ENCODE measurements around the gene CDKN2B-AS1. TPM values are rescaled to one million over a fixed set of nuclear protein-coding genes. Genes with fewer than 3 reads are reported as not detected.

Gene CDKN2B-AS1
- total RNA-seq, 1 experiment from 2014 or later, result not detected

DNA sequence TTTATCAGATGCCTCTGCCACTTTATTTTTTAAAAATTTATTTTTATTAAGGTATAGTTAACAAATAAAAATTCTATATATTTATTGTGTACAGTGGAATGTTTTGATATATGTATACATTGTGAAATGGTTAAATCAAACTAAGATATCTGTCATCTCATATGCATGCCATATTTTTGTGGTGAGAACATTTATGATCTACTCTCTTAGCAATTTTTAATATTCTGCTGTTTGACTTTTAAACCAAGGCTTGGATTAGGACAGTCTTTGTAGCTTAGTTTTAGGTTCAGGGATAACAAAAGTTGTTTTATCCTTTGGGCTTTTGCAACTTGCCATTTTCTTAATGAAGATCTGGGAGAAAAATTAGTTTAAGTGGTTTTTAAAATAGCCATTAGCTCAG, 60.5 kb downstream of the CDKN2B-AS1 start:
- Histone ChIP-seq H2BK15ac (ENCODE audit: low read depth, low read length) (no peak overlapping the region), H3K9ac (ENCODE audit: extremely low read depth, insufficient read length, low read length) (no peak overlapping the region), H3K79me2 (ENCODE audit: insufficient read depth, low read length) (no peaks in the 10 kb centered on the region), H2AFZ (ENCODE audit: low read length) (no peak overlapping the region), H3K27ac (ENCODE audit: insufficient read length, low read depth, low read length) (no peak overlapping the region), H3K4ac (ENCODE audit: low read depth, low read length) (no peak overlapping the region), H4K8ac (replicated peaks; ENCODE audit: insufficient read length, low read depth, low read length) (no peak overlapping the region), H3K14ac (ENCODE audit: insufficient read depth, low read length) (no peak overlapping the region), H3K18ac (ENCODE audit: insufficient read length, low read depth, low read length) (no peak overlapping the region), H4K20me1 (ENCODE audit: control insufficient read depth, insufficient read depth, insufficient read length) (no peaks in the 10 kb centered on the region), H3T11ph (ENCODE audit: low read length) (no peak overlapping the region), H2BK12ac (ENCODE audit: insufficient read length, low read depth, low read length) (no peak overlapping the region), H4K5ac (ENCODE audit: insufficient read length, low read depth, low read length) (no peak overlapping the region), H2BK20ac (ENCODE audit: low read depth, low read length, poor library complexity, severe bottlenecking) (no peak overlapping the region), H2BK5ac (ENCODE audit: insufficient read length, low read length) (no peak overlapping the region), H3K56ac (ENCODE audit: insufficient read length, low read depth, low read length) (no peak overlapping the region), H3K79me1 (ENCODE audit: insufficient read depth, low read depth, low read length, poor library complexity, severe bottlenecking) (no peaks in the 10 kb centered on the region), H2BK120ac (ENCODE audit: low read depth, low read length, poor library complexity, severe bottlenecking) (no peak overlapping the region), H3K27me3 (ENCODE audit: insufficient read depth, low read length) (no peaks in the 10 kb centered on the region), H3K9me3 (ENCODE audit: control insufficient read depth, low read depth, low read length) (no peaks in the 10 kb centered on the region), H3K23me2 (ENCODE audit: insufficient read length, low read depth, low read length, poor library complexity, severe bottlenecking) (no peaks in the 10 kb centered on the region), H3K4me2 (ENCODE audit: insufficient read depth, insufficient read length, low read length) (no peak overlapping the region), H2AK5ac (ENCODE audit: insufficient read length, low read length) (no peak overlapping the region), H4K91ac (ENCODE audit: insufficient read length, low read depth, low read length) (no peak overlapping the region), H3K23ac (ENCODE audit: insufficient read length, low read depth, low read length) (no peak overlapping the region), H3K4me1 (ENCODE audit: insufficient read depth, low read length) (no peaks in the 10 kb centered on the region)
- Mint-ChIP-seq H3K27ac (no peak overlapping the region), H3K36me3 (ENCODE audit: insufficient read depth in 1 of 3, low read depth in 3 of 3) (peaks cover 0 to 2% (median 0%) of the 10 kb centered on the region in 3 experiments; a peak in 1 of 7 replicates), H3K4me1 (peaks cover 4 to 10% of the 10 kb centered on the region in 2 experiments), H3K9me3 (peaks cover 0 to 3% of the 10 kb centered on the region in 2 experiments; a peak in 4 of 5 replicates), H3K4me3 (no peak overlapping the region), H3K27me3 (ENCODE audit: low read depth) (no peaks in the 10 kb centered on the region; the same call in 1 of the 2 replicates)
- TF ChIP-seq, protein P1, sequence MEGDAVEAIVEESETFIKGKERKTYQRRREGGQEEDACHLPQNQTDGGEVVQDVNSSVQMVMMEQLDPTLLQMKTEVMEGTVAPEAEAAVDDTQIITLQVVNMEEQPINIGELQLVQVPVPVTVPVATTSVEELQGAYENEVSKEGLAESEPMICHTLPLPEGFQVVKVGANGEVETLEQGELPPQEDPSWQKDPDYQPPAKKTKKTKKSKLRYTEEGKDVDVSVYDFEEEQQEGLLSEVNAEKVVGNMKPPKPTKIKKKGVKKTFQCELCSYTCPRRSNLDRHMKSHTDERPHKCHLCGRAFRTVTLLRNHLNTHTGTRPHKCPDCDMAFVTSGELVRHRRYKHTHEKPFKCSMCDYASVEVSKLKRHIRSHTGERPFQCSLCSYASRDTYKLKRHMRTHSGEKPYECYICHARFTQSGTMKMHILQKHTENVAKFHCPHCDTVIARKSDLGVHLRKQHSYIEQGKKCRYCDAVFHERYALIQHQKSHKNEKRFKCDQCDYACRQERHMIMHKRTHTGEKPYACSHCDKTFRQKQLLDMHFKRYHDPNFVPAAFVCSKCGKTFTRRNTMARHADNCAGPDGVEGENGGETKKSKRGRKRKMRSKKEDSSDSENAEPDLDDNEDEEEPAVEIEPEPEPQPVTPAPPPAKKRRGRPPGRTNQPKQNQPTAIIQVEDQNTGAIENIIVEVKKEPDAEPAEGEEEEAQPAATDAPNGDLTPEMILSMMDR (conservative IDR thresholded peaks at IDR 0.05), result no peak
- DNase-seq, result no peak

All from H9 (cell line).